Mesothelial cell of epicardium (in vitro differentiated cells): ENCODE results near the gene TMUB1. TPM values are rescaled to one million over a fixed set of nuclear protein-coding genes. Genes with fewer than 3 reads are reported as not detected.

Source experiments
- DNase-seq, 2 experiments: peaks; one replicate each; pipeline ENCODE4 v3.0.0; 2021; ENCODE audit warnings: low spot score in 2 of 2; ENCODE audit not compliant: unreplicated experiment in 2 of 2
- H3K27ac Mint-ChIP-seq: 2 replicates; pipeline ENCODE4 v1.8.0; 2021; ENCODE audit warnings: mixed read lengths
- H3K27me3 Mint-ChIP-seq: 2 replicates; pipeline ENCODE4 v1.8.0; 2021; ENCODE audit warnings: low read depth, mixed read lengths
- H3K36me3 Mint-ChIP-seq: 2 replicates; pipeline ENCODE4 v1.8.0; 2021; ENCODE audit warnings: mixed read lengths
- H3K4me1 Mint-ChIP-seq: 2 replicates; pipeline ENCODE4 v1.8.0; 2021; ENCODE audit warnings: mixed read lengths
- H3K4me3 Mint-ChIP-seq: 2 replicates; pipeline ENCODE4 v1.8.0; 2021; ENCODE audit warnings: mild to moderate bottlenecking, moderate library complexity, mixed read lengths
- H3K9me3 Mint-ChIP-seq: 2 replicates; pipeline ENCODE4 v1.8.0; 2021; ENCODE audit warnings: mixed read lengths
- total RNA-seq: library from RNA; stranded (reverse); gene quantifications from 3 replicates; pipeline ENCODE4 v1.2.1, GENCODE V29; 2021
- TF ChIP-seq, protein P1 (sequence below): fragments of 200-600 bp; sonication (generic); IDR thresholded peaks from one replicate; pipeline ENCODE4 v1.5.0; 2021; ENCODE audit warnings: antibody characterized with exemption; ENCODE audit not compliant: unreplicated experiment

Gene TMUB1
- total RNA-seq, 1 donor from 2014 or later = 34.7 TPM

DNA sequence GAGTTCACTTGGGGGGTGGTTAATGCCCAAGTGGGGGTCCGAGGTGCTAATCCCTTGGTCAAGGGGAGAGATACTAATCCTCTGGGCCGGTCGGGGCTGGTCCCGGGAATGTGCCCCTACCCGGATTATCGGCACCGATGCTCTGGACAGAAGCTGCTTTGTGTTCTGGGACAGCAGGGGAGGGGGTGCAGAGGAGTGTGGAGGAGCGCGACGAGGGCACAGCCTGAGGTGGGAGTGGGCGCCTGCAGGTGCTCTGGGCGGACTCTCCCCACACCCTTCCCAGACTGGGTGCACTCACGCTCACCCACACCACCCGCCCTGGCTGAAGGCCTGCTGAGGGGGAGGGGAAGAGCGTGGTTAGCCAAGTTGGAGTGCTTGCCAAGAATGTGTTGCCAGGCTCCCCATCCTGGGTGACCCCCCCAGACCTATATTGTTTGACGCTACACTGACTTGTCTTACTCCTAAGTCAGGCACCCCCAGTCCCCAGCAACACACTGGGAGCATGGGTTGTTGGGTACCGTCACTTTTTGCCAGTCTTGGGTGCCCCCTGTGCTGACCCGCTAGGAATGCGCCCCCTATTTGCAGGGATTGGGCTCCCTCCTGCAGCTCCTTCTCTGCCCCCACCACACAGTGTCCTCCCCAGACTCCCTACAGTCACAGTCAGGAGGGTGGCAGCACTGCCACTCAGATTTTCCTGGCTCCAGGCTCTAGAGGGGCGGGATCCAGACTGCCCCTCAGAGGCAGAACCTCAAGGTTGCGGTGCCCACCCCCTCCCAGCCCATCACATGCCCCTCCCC lies 22.7 kb downstream of the TMUB1 start:
- Mint-ChIP-seq H3K27me3 (no peaks in the 10 kb centered on the region), H3K9me3 (no peaks in the 10 kb centered on the region), H3K36me3 (peaks cover 5% of the 10 kb centered on the region), H3K27ac (peak overlapping the region; percentile 87), H3K4me1 (peaks cover 54% of the 10 kb centered on the region), H3K4me3 (peak overlapping the region; percentile 84)
- DNase-seq = no peak
- TF ChIP-seq, protein P1, sequence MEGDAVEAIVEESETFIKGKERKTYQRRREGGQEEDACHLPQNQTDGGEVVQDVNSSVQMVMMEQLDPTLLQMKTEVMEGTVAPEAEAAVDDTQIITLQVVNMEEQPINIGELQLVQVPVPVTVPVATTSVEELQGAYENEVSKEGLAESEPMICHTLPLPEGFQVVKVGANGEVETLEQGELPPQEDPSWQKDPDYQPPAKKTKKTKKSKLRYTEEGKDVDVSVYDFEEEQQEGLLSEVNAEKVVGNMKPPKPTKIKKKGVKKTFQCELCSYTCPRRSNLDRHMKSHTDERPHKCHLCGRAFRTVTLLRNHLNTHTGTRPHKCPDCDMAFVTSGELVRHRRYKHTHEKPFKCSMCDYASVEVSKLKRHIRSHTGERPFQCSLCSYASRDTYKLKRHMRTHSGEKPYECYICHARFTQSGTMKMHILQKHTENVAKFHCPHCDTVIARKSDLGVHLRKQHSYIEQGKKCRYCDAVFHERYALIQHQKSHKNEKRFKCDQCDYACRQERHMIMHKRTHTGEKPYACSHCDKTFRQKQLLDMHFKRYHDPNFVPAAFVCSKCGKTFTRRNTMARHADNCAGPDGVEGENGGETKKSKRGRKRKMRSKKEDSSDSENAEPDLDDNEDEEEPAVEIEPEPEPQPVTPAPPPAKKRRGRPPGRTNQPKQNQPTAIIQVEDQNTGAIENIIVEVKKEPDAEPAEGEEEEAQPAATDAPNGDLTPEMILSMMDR = no peak

DNA sequence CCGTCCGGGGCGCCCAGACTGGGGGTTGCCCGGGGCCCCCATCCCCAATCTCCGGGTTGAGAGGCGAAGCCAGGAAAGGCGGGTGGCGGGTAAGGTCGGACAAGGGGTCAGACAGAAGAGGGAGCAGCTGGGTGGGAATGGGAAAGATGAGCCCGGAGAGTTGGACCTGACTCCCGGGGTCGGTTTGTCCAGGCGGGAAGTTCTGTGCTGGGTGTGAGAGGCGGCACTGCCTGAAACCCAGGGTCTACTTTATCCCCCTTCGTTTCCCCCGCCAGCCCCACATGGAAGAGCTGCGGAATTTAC lies 23.2 kb downstream of the TMUB1 start:
- peaks cover 54% of the 10 kb centered on the region for H3K4me1 Mint-ChIP-seq
- H3K27ac Mint-ChIP-seq = peak overlapping the region; percentile 87
- TF ChIP-seq, protein P1 = peak; percentile 20
- H3K27me3 Mint-ChIP-seq = no peaks in the 10 kb centered on the region
- peak overlapping the region; percentile 84 for H3K4me3 Mint-ChIP-seq
- no peaks in the 10 kb centered on the region for H3K9me3 Mint-ChIP-seq
- no peak for DNase-seq
- H3K36me3 Mint-ChIP-seq = no peaks in the 10 kb centered on the region

DNA sequence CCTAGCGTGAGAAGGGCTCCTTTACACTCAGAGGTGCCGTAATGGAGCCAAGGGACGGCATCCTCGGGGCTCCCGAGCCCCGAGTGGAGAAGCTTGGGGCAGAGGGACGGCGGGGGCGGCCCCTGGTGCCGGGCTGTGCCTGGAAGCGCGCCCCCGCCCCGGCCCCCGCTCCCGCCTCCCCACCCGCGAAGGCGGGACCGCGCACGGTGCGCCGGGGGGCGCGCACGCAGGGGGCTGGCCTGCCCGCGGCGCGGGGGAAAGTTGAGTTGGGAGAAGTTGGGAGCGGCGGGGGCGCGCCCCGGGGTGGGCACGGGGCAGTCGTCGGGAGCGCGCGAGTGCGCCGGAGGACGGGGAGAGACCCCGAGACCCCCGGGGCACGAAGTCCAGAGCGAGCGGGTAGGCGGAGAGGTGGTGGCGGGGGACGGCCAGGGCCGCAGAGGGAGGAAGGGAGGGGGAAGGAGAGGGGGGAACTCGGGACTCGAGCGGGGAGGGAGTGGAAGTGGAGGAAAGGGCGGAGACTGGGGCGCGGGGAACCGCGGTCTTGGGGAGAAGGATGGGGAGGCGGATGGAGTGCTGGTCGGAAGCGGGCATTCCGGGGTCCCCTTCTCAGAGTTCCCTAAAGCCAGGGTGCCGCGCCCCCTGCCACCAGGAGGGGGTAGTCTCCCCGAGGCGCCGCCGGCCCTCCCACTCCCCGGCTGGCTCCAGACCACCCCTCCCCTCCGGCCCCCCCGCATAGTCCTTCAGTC lies 23.8 kb downstream of the TMUB1 start, which contains the start of gene SLC4A2:
Gene SLC4A2, plus strand, starts transcription at position 223 of the 746 bp plus-strand sequence. CDS start 2,399 bp downstream, outside the sequence.
- H3K9me3 Mint-ChIP-seq = no peaks in the 10 kb centered on the region
- peak within 1 kb of the TSS; percentile 84 for H3K4me3 Mint-ChIP-seq
- peaks cover 3% of the 10 kb centered on the region for H3K36me3 Mint-ChIP-seq
- H3K27me3 Mint-ChIP-seq = no peaks in the 10 kb centered on the region
- peak; percentile 52 to 80 for DNase-seq
- peak within 1 kb of the TSS; percentile 98 for H3K27ac Mint-ChIP-seq
- TF ChIP-seq, protein P1 = peak; percentile 68
- peaks cover 54% of the 10 kb centered on the region for H3K4me1 Mint-ChIP-seq

DNA sequence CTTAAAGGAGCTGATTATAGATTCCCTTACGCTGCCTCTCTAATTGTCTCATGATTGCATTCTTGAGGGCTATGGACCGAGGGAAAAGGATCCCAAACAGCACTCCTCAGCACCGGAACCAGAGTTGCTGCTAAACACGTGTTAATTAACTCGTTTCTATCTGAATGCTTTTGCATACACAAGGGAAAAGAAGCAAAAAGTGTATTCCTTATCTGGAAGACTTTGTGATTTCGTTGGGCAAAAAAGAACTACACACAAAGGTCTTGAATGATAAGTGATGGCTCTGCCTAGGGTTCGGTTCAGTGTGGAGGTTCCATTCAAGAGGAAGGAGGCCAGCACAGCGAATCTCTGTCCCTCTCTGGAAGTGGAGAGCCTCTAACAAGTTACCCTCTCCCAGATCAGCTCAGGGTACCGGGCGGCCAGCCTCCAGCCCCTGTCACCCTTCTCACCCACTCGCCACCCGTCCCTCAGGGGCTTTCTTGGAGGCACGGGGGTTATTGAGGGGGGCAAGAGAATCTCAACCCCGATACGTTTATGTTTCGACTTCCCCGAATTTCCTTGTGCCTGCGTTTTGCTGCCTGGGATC lies 24.4 kb downstream of the TMUB1 start:
- Mint-ChIP-seq H3K4me1 (peaks cover 54% of the 10 kb centered on the region), H3K27me3 (no peaks in the 10 kb centered on the region), H3K4me3 (peak overlapping the region; percentile 79), H3K27ac (peak overlapping the region; percentile 98), H3K36me3 (peaks cover 4% of the 10 kb centered on the region), H3K9me3 (no peaks in the 10 kb centered on the region)
- TF ChIP-seq, protein P1 = no peak
- DNase-seq = no peak

DNA sequence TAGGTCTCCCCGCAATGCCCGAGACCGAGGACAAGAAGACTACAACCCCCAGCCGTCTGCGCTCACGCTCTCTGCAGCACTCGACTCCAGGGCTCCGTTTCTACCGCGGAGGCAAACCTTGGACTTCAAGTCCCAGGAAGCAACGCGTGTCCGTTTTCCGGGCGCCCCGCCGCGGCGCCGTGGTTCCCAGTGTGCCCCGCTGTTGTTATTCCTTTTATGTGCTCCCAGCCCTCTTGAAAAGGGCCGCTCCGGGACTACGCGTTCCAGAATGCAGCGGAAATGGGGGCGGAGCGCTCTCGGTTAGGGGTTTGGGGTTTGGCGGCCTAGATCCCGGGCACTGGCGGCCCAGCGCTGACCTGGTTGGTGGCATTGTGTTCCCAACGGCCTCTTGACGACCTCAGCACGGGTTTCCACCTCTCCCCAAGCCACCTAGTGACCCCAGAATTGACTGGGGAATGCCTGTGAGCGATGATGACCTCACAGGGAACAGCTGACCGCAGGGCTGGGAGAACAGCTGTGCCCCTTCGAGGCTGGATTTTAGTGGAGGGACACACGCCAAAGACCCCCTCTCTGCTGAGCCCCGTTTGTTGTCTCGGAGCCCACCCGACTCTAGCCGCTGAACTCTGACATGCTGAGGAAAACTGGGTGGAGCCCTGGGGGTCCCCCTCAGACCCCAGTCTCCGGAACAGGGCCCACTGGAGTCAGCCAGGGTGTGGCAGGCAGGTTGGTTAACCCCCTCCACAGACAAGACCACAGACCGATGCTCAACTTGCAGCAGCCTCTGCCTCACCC lies 25.1 kb downstream of the TMUB1 start:
- H3K36me3 Mint-ChIP-seq = peaks cover 4% of the 10 kb centered on the region
- peak; percentile 90 to 95 for DNase-seq
- peak overlapping the region; percentile 79 for H3K4me3 Mint-ChIP-seq
- peaks cover 51% of the 10 kb centered on the region for H3K4me1 Mint-ChIP-seq
- TF ChIP-seq, protein P1 = no peak
- H3K27me3 Mint-ChIP-seq = no peaks in the 10 kb centered on the region
- peak overlapping the region; percentile 98 for H3K27ac Mint-ChIP-seq
- H3K9me3 Mint-ChIP-seq = no peaks in the 10 kb centered on the region
